Adrenal gland (tissue), 5 donors: ENCODE results near the gene ARF6.

Experiments
- POLR2A ChIP-seq, 2 donors: fragments of 450-650 bp; IDR thresholded peaks; one replicate each; pipeline ENCODE4 v1.6.1; 2017; ENCODE audit warnings: antibody characterized with exemption in 2 of 2, mild to moderate bottlenecking in 2 of 2, moderate library complexity in 1 of 2
- TF ChIP-seq, protein P1 (sequence below), 6 experiments: fragments of 450-650 bp in 4 of 6; fragments of 200-600 bp in 2 of 6; sonication (generic) in 1 of 6; IDR thresholded peaks; 1 replicate in 5 of 6; 2 replicates in 1 of 6; pipeline versions ENCODE4 v1.5.1 to v1.8.0; 2016 to 2021; ENCODE audit warnings: antibody characterized with exemption in 6 of 6, mild to moderate bottlenecking in 2 of 6, moderate library complexity in 1 of 6
- donor health status: DM: no; HTN: no; CAD: no.

DNA sequence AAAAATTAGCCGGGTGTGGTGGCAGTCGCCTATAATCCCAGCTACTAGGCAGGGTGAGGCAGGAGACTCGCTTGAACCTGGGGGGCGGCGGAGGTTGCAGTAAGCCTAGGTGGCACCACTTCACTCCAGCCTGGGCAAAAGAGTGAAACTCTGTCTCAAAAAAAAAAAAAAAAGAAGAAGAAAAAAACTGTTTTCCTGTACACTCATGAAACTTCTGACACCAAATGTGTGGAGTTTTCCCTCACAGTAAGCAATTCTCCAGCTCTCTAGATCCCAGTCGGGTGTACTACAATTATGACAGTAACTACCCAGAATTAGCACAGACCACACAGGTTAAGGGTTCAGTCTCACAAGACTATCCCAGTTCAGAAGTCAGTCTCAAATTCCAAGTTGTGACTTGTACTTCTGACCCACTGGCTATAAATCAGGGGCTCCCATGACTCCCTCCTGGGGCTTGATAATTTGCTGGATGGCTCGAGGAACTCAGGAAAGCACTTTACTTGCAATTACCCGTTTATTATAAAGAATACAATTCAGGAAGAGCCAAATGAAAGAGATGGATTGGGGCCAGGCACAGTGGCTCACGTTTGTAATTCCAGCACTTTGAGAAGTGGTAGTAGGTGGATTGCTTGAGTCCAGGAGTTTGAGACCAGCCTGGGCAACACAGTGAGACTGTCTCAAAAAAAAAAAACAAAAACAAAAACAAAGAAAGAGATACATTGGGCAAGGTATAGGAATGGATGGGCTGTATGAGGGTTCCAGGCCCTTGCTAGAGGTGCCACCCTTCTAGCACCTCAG is 12.4 kb upstream of the ARF6 start:
- TF ChIP-seq, protein P1, sequence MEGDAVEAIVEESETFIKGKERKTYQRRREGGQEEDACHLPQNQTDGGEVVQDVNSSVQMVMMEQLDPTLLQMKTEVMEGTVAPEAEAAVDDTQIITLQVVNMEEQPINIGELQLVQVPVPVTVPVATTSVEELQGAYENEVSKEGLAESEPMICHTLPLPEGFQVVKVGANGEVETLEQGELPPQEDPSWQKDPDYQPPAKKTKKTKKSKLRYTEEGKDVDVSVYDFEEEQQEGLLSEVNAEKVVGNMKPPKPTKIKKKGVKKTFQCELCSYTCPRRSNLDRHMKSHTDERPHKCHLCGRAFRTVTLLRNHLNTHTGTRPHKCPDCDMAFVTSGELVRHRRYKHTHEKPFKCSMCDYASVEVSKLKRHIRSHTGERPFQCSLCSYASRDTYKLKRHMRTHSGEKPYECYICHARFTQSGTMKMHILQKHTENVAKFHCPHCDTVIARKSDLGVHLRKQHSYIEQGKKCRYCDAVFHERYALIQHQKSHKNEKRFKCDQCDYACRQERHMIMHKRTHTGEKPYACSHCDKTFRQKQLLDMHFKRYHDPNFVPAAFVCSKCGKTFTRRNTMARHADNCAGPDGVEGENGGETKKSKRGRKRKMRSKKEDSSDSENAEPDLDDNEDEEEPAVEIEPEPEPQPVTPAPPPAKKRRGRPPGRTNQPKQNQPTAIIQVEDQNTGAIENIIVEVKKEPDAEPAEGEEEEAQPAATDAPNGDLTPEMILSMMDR (IDR thresholded peaks at IDR 0.05) = no peak
- TF ChIP-seq POLR2A (IDR thresholded peaks at IDR 0.05) = no peak
